ENCODE measurements around the gene ARL4A. TPM values are rescaled to one million over a fixed set of nuclear protein-coding genes. Genes with fewer than 3 reads are reported as not detected.

Gene ARL4A
- total RNA-seq, 1 experiment from 2014 or later = 39.4 TPM

- H3K14ac ChIP-seq (ENCODE audit: insufficient read depth, low read length) = no peak overlapping the region
Observed at GRCh38 chr7:12685550-12685949, 1.9 kb upstream of the ARL4A start.

More at GRCh38 chr7:12685550-12685949, 1.9 kb upstream of the ARL4A start:
- H3K4me1 Mint-ChIP-seq = peaks cover 34 to 39% of the 10 kb centered on the region in 2 experiments
- Histone ChIP-seq H2AK5ac (ENCODE audit: insufficient read length, low read length) (no peak overlapping the region), H2BK5ac (ENCODE audit: insufficient read length, low read length) (no peak overlapping the region), H3K23ac (ENCODE audit: insufficient read length, low read depth, low read length) (no peak overlapping the region), H2BK12ac (ENCODE audit: insufficient read length, low read depth, low read length) (no peak overlapping the region), H3T11ph (ENCODE audit: low read length) (no peak overlapping the region), H2BK15ac (ENCODE audit: low read depth, low read length) (no peak overlapping the region), H3K9me3 (ENCODE audit: control insufficient read depth, low read depth, low read length) (no peaks in the 10 kb centered on the region), H3K18ac (ENCODE audit: insufficient read length, low read depth, low read length) (peak overlapping the region; percentile 21), H3K4me1 (ENCODE audit: insufficient read depth, low read length) (no peaks in the 10 kb centered on the region; the same call in 1 of the 2 replicates), H4K91ac (ENCODE audit: insufficient read length, low read depth, low read length) (no peak overlapping the region), H3K79me1 (ENCODE audit: insufficient read depth, low read depth, low read length, poor library complexity, severe bottlenecking) (no peaks in the 10 kb centered on the region), H3K27ac (ENCODE audit: insufficient read length, low read depth, low read length) (no peak overlapping the region), H4K8ac (replicated peaks; ENCODE audit: insufficient read length, low read depth, low read length) (no peak overlapping the region), H2AFZ (ENCODE audit: low read length) (no peak overlapping the region), H4K5ac (ENCODE audit: insufficient read length, low read depth, low read length) (no peak overlapping the region), H3K23me2 (ENCODE audit: insufficient read length, low read depth, low read length, poor library complexity, severe bottlenecking) (peaks cover 6% of the 10 kb centered on the region), H3K9ac (ENCODE audit: extremely low read depth, insufficient read length, low read length) (no peak overlapping the region), H3K27me3 (ENCODE audit: insufficient read depth, low read length) (no peaks in the 10 kb centered on the region), H2BK20ac (ENCODE audit: low read depth, low read length, poor library complexity, severe bottlenecking) (no peak overlapping the region), H3K4ac (ENCODE audit: low read depth, low read length) (no peak overlapping the region), H4K20me1 (ENCODE audit: control insufficient read depth, insufficient read depth, insufficient read length) (no peaks in the 10 kb centered on the region), H2BK120ac (ENCODE audit: low read depth, low read length, poor library complexity, severe bottlenecking) (no peak overlapping the region), H3K79me2 (ENCODE audit: insufficient read depth, low read length) (peaks cover 13% of the 10 kb centered on the region; the same call in 1 of the 2 replicates), H3K4me2 (ENCODE audit: insufficient read depth, insufficient read length, low read length) (peak overlapping the region; percentile 7), H3K56ac (ENCODE audit: insufficient read length, low read depth, low read length) (no peak overlapping the region)
- no peaks in the 10 kb centered on the region; the same call in 1 of the 2 replicates for H3K27me3 Mint-ChIP-seq (ENCODE audit: low read depth)
- DNase-seq = peak; percentile 81
- H3K4me3 Mint-ChIP-seq = peak overlapping the region; percentile 13 to 65; a peak in 4 of 5 replicates
- peak; percentile 75 for TF ChIP-seq CTCF (conservative IDR thresholded peaks at IDR 0.05)
- H3K36me3 Mint-ChIP-seq (ENCODE audit: insufficient read depth in 1 of 3, low read depth in 3 of 3) = peaks cover 0 to 9% (median 4%) of the 10 kb centered on the region in 3 experiments; a peak in 5 of 7 replicates
- H3K9me3 Mint-ChIP-seq = no peaks in the 10 kb centered on the region
- H3K27ac Mint-ChIP-seq = peak overlapping the region in 2 of 3 experiments; percentile 31 to 82; a peak in 5 of 7 replicates
- no CpG with 5 or more reads among the region's 13 CpGs for WGBS (ENCODE audit: extremely low coverage, insufficient read length, low lambda C conversion rate)

Measured in H9 (cell line).